GM23338 (cell line): ENCODE measurements around the gene PAGE4. TPM values are rescaled to one million over a fixed set of nuclear protein-coding genes. Genes with fewer than 3 reads are reported as not detected.

Experiments
- ATAC-seq: fragments of 200-7000 bp; cut with Tn5 transposase; 3 replicates; pipeline ENCODE4 v1.9.1; 2020
- DNase-seq: peaks from one replicate; pipeline ENCODE4 v3.0.0-alpha.2; 2015; ENCODE audit warnings: low spot score
- H2AFZ ChIP-seq: fragments of 200-600 bp; sonication (generic); 2 replicates; pipeline ENCODE4 v1.8.0; 2016; ENCODE audit warnings: antibody characterized with exemption, mild to moderate bottlenecking, moderate library complexity
- H3F3A ChIP-seq: fragments of 200-600 bp; sonication (generic); replicated peaks from 2 replicates; pipeline ENCODE4 v1.8.0; 2017; ENCODE audit warnings: antibody characterized with exemption, mixed run types, low read depth
- H3K27ac ChIP-seq: fragments of 200-600 bp; sonication (generic); 2 replicates; pipeline ENCODE4 v1.6.1; 2016; ENCODE audit warnings: low read depth
- H3K27me3 ChIP-seq: fragments of 200-600 bp; sonication (generic); 2 replicates; pipeline ENCODE4 v1.8.0; 2016; ENCODE audit warnings: mild to moderate bottlenecking, mixed run types, moderate library complexity; ENCODE audit not compliant: insufficient read depth
- H3K36me3 ChIP-seq: fragments of 200-600 bp; sonication (generic); 2 replicates; pipeline ENCODE4 v1.8.0; 2016; ENCODE audit warnings: mild to moderate bottlenecking; ENCODE audit not compliant: insufficient read depth
- H3K4me1 ChIP-seq: fragments of 200-600 bp; sonication (generic); 2 replicates; pipeline ENCODE4 v1.8.0; 2016; ENCODE audit warnings: mild to moderate bottlenecking, moderate library complexity; ENCODE audit not compliant: insufficient read depth
- H3K4me2 ChIP-seq: fragments of 200-600 bp; sonication (generic); 2 replicates; pipeline ENCODE4 v1.7.1; 2017; ENCODE audit warnings: mixed run types
- H3K4me3 ChIP-seq: fragments of 200-600 bp; sonication (generic); 2 replicates; pipeline ENCODE4 v1.6.1; 2016; ENCODE audit warnings: mixed run types
- H3K79me2 ChIP-seq: fragments of 200-600 bp; sonication (generic); replicated peaks from 2 replicates; pipeline ENCODE4 v1.8.0; 2017; ENCODE audit warnings: mild to moderate bottlenecking; ENCODE audit not compliant: insufficient read depth
- H3K9me2 ChIP-seq: fragments of 200-600 bp; sonication (generic); 2 replicates; pipeline ENCODE4 v1.8.0; 2017; ENCODE audit not compliant: insufficient read depth
- H4K20me1 ChIP-seq: fragments of 200-600 bp; sonication (generic); replicated peaks from 2 replicates; pipeline ENCODE4 v1.8.0; 2017; ENCODE audit warnings: mild to moderate bottlenecking; ENCODE audit not compliant: insufficient read depth
- H3K27ac Mint-ChIP-seq: 2 replicates; pipeline ENCODE4 v1.8.0; 2020; ENCODE audit warnings: inconsistent platforms, mild to moderate bottlenecking, moderate library complexity, mixed read lengths
- H3K27me3 Mint-ChIP-seq: 3 replicates; pipeline ENCODE4 v1.8.0; 2022; ENCODE audit warnings: low read depth, mild to moderate bottlenecking, moderate library complexity, mixed read lengths, inconsistent platforms; ENCODE audit not compliant: insufficient read depth, poor library complexity
- H3K36me3 Mint-ChIP-seq: 3 replicates; pipeline ENCODE4 v1.8.0; 2021; ENCODE audit warnings: low read depth, mild to moderate bottlenecking, inconsistent platforms, moderate library complexity, mixed read lengths
- H3K4me1 Mint-ChIP-seq: 3 replicates; pipeline ENCODE4 v1.8.0; 2020; ENCODE audit warnings: mild to moderate bottlenecking, inconsistent platforms, mixed read lengths
- H3K4me3 Mint-ChIP-seq: 3 replicates; pipeline ENCODE4 v1.8.0; 2021; ENCODE audit warnings: moderate library complexity, mild to moderate bottlenecking, inconsistent platforms, mixed read lengths
- H3K9me3 Mint-ChIP-seq: 3 replicates; pipeline ENCODE4 v1.8.0; 2020; ENCODE audit warnings: moderate library complexity, mild to moderate bottlenecking, inconsistent platforms, mixed read lengths
- CTCF ChIP-seq, 2 experiments: fragments of 200-600 bp in 1 of 2; sonication (generic) in 1 of 2; conservative IDR thresholded peaks; 2 replicates each; pipeline versions ENCODE4 v1.5.1 to v1.6.1; 2016 to 2017; ENCODE audit warnings: antibody characterized with exemption in 2 of 2, low read depth in 2 of 2, mild to moderate bottlenecking in 2 of 2, moderate library complexity in 1 of 2
- ETS1 ChIP-seq: IDR thresholded peaks from 2 replicates; pipeline ENCODE4 v1.6.1; 2016; ENCODE audit warnings: antibody characterized with exemption
- EZH2phosphoT487 ChIP-seq: fragments of 200-600 bp; sonication (generic); IDR thresholded peaks from one replicate; pipeline ENCODE4 v1.8.1; 2018; ENCODE audit warnings: antibody characterized with exemption; ENCODE audit not compliant: unreplicated experiment
- JUNB ChIP-seq: IDR thresholded peaks from one replicate; pipeline ENCODE4 v1.6.1; 2016; ENCODE audit warnings: antibody characterized with exemption; ENCODE audit not compliant: unreplicated experiment
- NANOG ChIP-seq: IDR thresholded peaks from 2 replicates; pipeline ENCODE4 v1.6.1; 2016; ENCODE audit warnings: antibody characterized with exemption, borderline replicate concordance
- REST ChIP-seq: IDR thresholded peaks from one replicate; pipeline ENCODE4 v1.6.1; 2018; ENCODE audit warnings: antibody characterized with exemption; ENCODE audit not compliant: unreplicated experiment
- ZNF462 ChIP-seq: fragments of 250-450 bp; sonication (Bioruptor Pico); IDR thresholded peaks from 2 replicates; pipeline ENCODE4 v1.5.0; 2020; ENCODE audit warnings: mild to moderate bottlenecking, moderate library complexity
- polyA plus RNA-seq: library from polyadenylated mRNA; unstranded; fragments of >200 nt; fragmentation: Nextera tagmentation; extraction: Ambion mirVana; gene quantifications from 2 replicates; pipeline ENCODE4 v1.2.1, GENCODE V29; 2016
- total RNA-seq: library from RNA; depleted of rRNA; stranded (reverse); fragments of >200 nt; shearing (Covaris generic); gene quantifications from 2 replicates; pipeline ENCODE4 v1.2.3, GENCODE V29; 2014

Gene PAGE4
- total and polyA plus RNA-seq, 2 experiments from 2014 or later: 1.6 TPM; not detected in 1

GRCh38 chrX:49842621-49843020 is 13.5 kb downstream of the PAGE4 start:
- no peaks in the 10 kb centered on the region for H3K4me1 ChIP-seq
- no peaks in the 10 kb centered on the region for H3K36me3 Mint-ChIP-seq
- H3K27ac ChIP-seq: no peak overlapping the region
- no peak overlapping the region for H3K4me2 ChIP-seq
- no peaks in the 10 kb centered on the region for H3K27me3 ChIP-seq
- no peak overlapping the region for H3K27ac Mint-ChIP-seq
- no peaks in the 10 kb centered on the region for H3K9me2 ChIP-seq
- no peak overlapping the region for H3K4me3 Mint-ChIP-seq
- no peaks in the 10 kb centered on the region for H3K9me3 Mint-ChIP-seq
- peaks cover 2% of the 10 kb centered on the region for H3K27me3 Mint-ChIP-seq
- no peaks in the 10 kb centered on the region for H3K79me2 ChIP-seq
- H3F3A ChIP-seq: no peaks in the 10 kb centered on the region
- no peaks in the 10 kb centered on the region for H3K36me3 ChIP-seq
- no peak overlapping the region for H2AFZ ChIP-seq
- ATAC-seq (no peak), DNase-seq (no peak)
- H3K4me3 ChIP-seq: no peak overlapping the region
- H4K20me1 ChIP-seq: no peaks in the 10 kb centered on the region
- TF ChIP-seq ZNF462 (CRISPR knock-in tag): no peak
- TF ChIP-seq CTCF (conservative IDR thresholded peaks at IDR 0.05; ENCODE audit: low read depth in 2 of 2): peak in 1 of 2 experiments; percentile 19; a peak in 1 of 4 replicates
- TF ChIP-seq REST: no peak
- TF ChIP-seq EZH2phosphoT487: no peak
- TF ChIP-seq NANOG: no peak
- no peak for TF ChIP-seq ETS1
- no peak for TF ChIP-seq JUNB
- H3K4me1 Mint-ChIP-seq: no peaks in the 10 kb centered on the region; the same call in 2 of the 3 replicates
